Choroid plexus epithelial cell (primary cell): Measurements from ENCODE around the gene VASN.

Source experiments
- DNase-seq: peaks from one replicate; pipeline ENCODE4 v3.0.0-alpha.2; 2010; ENCODE audit warnings: low read depth
- H3K4me3 ChIP-seq: 2 replicates; pipeline ENCODE4 v1.5.1; 2011; ENCODE audit warnings: low read depth, mild to moderate bottlenecking, control low read depth, low read length, moderate library complexity
- CTCF ChIP-seq: conservative IDR thresholded peaks from 2 replicates; pipeline ENCODE4 v1.5.1; 2011; ENCODE audit warnings: low read depth, mild to moderate bottlenecking, control low read depth, inconsistent platforms, low read length, moderate library complexity

VASN gene

GRCh38 chr16:4428500-4428899 is 56.9 kb downstream of the VASN start:
- DNase-seq = no peak
- no peak for TF ChIP-seq CTCF
- no peak overlapping the region for H3K4me3 ChIP-seq

- no peak overlapping the region for H3K4me3 ChIP-seq
- no peak for DNase-seq
- TF ChIP-seq CTCF = no peak
These were observed 59.4 kb downstream of the VASN start for GRCh38 chr16:4431023-4431422.
